CD4-positive, alpha-beta T cell treated with Interleukin-17A for 4 hours (primary cell): ENCODE results near the gene PTDSS2.
"Not testable (repeated sequence)": the region's sequence is repeated elsewhere in the genome, so short reads cannot be mapped to it uniquely, and the experiment has no call there.

Experiments used
- DNase-seq: peaks from one replicate; pipeline ENCODE4 v3.0.0-alpha.2; 2020; ENCODE audit warnings: mixed read lengths

PTDSS2 gene

GRCh38 chr11:452203-452744 is 2.2 kb downstream of the PTDSS2 start:
- DNase-seq, result no peak

DNA sequence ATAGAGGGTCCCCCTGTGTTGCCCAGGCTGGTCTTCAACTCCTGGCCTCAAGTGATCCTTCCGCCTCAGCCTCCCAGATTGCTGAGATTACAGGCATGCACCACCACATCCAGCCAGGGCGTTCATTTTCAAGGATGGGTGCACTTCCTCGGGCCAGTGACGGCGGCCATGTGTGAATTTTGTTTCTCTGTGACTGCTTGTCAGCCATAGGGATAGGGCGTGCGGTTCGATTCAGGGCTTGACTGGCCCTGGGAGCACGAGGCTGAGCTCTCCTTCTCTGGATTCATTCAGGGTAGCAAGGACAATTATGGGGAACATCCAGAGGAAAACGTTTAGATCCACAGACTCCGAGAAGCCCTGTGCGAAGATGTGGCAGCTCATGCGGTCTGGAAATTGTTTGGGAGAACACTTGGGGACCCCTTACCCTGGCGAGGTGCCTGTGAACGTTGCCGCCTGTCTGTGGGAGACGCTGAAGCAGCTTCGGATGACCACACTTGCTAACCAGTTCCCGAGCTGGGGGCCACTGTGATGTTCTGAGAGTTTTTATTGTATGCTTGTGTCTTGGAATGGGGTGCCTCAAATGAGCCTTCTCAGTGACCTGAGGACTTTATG is 2.9 kb downstream of the PTDSS2 start:
- DNase-seq, result no peak

DNA sequence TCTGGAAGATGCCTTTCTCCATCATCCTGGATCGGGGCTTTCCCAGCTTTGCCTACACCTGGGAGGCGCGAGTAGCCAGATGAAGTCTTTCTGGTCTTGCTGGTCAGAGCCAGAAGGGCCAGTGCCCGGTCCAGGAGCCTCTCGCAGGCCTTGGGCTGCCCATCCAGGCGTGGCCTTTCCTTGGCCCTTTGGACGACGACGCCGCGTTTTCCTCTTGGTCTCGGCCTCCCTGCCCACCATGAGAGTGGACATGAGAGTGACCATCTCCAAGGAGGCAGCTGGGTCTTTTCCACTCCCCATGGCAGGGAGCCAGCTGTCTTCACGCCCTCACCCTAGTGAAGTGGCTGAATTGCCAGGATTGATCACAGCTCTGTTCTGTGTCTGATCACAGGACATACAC is 3.5 kb downstream of the PTDSS2 start:
- no peak for DNase-seq

DNA sequence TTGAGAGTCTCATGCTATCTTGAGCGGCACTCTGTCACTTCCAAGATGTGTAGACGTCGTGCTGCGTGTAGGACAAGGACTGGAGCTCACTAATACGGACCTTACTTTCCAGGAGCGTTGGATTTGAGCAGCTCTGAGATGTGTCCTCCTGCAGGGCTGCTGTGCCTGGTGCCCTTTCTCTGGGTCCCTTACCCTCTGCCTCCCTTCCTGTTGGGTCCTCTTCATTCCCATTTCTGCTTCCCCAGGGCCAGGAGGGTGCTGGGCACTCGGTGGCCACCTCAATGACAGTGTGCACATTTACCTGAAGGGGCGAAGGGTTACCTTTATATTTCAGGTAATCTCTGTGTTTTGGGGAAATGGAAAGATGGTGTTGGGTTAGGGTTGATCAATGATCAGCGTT is 4.0 kb downstream of the PTDSS2 start:
- DNase-seq, result no peak

DNA sequence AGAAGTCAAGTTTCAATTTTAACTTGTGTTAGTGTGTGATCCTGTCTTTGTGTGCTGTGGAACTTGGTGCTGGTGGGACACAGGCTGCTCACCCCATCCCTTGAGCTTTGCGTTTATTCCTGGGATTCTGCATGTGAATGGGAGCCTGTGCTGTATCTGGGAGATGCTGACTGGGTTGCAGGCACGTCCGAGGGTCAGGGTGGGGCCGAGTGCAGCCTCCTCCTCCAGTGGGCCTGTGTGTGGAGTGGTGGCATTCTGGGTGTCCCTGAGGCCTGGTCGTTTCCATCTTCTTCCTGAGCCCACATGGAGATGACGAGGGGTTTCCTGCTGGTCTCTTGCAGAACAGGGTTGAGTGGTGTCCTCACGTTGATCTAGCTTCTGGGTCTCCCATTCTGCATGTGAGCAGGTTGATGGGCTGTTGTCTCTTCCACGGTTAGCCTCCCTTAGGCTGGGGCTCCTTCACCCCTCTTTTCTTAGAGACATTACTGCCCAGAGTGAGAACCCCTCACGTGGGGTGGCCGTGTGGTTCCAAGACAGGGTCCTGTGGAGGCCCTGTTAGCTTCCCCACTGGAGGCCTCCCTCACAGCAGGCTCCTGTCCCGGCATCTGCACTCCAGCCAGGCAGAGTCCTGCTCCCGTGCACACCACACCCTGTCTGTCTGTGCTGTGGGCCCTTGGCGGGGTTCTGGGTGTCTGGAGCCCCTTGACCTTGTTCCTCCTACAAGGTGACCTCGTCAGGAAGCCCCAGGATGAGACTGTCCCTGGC is 4.9 kb downstream of the PTDSS2 start:
- DNase-seq, result no peak

GRCh38 chr11:455566-456147 is 5.6 kb downstream of the PTDSS2 start:
- DNase-seq, result no peak

DNA sequence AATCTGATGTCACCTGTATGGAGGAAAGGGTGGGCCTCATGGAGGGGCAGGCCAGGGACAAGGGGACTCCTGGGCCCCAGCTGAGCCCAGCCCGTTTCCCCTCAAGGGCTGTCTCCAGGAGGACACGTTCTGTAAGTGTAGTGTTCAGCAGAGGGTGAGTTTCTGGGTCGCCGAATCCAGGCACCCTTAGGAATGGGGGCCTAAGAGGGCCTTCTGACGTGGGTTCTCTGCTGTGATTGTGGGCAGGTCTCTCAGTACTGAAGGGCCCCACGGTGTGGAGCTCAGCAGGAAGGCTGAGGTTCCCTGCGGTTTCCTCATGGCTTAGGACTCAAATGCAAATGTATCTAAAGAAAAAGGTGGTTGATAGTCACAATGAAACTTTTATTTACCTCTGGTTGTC is 6.5 kb downstream of the PTDSS2 start:
- DNase-seq, result peak; percentile 55

DNA sequence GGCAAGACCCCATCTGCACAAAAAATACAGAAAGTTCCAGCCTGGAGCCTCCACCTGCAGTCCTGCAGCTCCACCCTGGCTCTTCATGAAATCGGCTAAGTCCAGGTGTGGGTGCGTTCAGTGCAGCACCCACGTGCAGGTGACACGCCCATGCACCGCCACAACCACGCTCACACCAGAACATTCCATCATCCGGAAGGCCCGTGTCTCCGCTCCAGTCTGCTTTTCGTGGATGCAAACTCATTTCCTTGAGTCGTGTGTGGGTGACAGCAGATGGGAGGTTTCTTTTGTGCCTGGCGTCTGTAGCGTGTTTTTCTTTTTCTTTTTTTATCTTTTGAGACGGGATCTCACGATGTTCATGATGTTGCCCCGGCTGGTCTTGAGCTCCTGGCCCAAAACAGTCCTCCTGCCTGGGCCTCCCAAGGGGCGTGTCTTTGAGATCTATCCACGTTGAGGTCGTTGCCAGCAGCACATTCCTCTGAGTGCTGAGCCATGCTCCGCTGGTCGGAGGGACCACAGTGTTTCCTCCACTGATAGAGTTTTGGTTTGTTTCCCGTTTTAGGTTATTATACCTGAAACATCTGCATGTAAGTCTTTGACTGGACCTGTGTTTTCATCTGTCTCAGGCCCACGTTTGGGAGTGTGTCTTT is 7.2 kb downstream of the PTDSS2 start:
- peak; percentile 48 for DNase-seq

GRCh38 chr11:459511-460220 is 9.6 kb downstream of the PTDSS2 start:
- DNase-seq, result no peak

DNA sequence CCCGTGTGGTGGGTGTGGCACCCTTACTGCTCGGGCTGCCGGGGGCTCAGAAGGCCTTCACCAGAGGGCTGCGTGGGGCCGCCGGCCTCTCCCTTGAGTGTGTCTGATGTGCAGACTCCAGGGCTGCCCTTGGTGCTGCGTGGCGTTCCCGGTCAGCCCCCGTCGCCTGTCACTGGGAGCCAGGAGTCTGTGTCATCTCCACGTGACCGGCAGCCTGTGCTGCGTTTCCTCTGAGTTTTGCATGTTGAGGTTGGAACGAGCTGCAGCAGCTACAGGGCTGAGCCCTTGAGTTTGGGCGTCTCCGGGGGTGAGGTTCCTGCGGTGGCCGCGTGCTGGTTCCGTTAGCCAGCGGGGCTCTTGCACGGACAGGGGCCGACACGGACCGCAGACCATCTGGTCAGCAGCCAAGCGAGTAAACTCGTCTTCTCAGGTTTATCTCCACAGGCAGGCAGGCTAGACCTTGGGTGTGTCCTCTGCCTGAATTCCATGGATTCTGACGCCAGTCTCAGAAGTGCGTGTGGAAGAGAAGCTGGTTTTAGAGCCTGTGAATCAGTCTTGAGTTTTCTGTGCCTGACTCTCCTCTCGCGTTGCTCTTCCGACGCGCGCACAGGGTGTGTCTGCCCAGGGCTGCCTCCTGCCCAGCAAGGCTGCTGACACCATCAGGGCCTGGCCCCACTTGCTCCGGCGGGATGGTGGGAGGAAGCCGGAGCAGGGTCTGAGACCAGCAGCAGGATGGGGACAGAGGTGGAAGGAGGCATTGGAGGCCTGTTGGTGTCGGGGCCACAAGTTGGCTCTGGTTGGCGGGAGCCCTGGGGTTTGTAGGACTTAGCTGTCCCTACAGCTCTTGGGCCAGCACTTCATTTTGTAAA is 10.5 kb downstream of the PTDSS2 start:
- no peak for DNase-seq

DNA sequence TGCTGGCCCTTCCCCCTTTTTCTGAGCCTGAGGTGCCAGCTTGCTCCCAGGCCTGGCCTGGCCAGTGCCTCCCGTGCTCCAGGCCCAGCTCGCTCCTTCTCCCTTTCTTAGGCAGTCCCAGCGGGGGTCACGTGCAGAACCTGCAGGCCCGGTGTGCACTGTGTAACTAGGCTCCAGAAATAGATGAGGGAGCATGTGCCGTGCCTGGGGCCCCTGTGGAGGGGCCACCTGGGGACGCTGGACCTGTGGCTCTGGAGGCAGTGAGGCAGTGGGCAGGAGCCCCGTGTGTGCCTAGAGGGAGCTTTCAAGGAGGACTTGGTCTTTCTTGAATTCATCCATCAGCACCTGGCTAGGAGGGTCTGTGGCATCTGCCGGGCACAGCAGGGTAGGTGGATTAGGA is 11.5 kb downstream of the PTDSS2 start:
- DNase-seq, result no peak

- no peak for DNase-seq
Measured at GRCh38 chr11:462107-462890, 12.2 kb downstream of the PTDSS2 start.

DNA sequence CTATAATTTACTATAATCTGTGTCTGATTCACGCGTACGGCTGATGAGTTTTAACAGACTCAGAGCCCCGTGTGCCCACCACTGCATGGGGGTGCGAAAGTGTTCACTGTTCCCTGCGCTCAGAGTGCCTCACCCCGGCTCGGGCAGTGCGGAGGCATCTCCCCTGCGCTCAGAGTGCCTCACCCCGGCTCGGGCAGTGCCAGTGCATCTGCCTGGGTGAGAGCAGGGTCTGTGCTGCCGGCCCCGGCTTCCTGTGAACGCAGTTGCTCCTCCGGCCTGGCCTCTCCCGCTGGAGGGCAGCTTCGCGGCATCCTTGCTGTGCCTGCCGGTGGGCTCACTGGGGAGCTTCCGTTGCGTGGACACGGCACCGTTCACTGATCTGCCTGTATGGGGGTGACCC is 14.2 kb downstream of the PTDSS2 start:
- no peak for DNase-seq

- no peak for DNase-seq
Measured at GRCh38 chr11:465896-466530, 15.9 kb downstream of the PTDSS2 start.

- DNase-seq, result no peak
Measured at GRCh38 chr11:468036-468435, 18.0 kb downstream of the PTDSS2 start.

- no peak for DNase-seq
Measured at GRCh38 chr11:468493-468892, 18.4 kb downstream of the PTDSS2 start.

DNA sequence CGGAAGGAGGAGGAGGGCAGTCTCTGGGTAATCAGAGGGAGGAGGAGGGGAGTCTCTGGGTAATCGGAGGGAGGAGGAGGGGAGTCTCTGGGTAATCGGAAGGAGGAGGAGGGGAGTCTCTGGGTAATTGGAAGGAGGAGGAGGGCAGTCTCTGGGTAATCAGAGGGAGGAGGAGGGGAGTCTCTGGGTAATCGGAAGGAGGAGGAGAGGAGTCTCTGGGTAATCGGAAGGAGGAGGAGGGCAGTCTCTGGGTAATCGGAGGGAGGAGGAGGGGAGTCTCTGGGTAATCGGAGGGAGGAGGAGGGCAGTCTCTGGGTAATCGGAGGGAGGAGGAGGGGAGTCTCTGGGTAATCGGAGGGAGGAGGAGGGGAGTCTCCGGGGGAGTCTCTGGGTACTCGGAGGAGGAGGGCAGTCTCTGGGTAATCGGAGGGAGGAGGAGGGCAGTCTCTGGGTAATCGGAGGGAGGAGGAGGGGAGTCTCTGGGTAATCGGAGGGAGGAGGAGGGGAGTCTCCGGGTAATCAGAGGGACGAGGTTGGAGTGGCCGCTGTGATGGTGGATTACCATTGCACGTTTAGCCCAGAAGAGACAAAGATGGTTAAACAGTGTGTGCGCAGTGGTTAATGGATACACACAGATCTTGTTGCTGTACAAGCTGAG is 19.1 kb downstream of the PTDSS2 start:
- DNase-seq, result not testable (repeated sequence)

- no peak for DNase-seq
Measured at GRCh38 chr11:469684-470560, 19.8 kb downstream of the PTDSS2 start.
